ENCODE data around the gene LEPR.

DNA sequence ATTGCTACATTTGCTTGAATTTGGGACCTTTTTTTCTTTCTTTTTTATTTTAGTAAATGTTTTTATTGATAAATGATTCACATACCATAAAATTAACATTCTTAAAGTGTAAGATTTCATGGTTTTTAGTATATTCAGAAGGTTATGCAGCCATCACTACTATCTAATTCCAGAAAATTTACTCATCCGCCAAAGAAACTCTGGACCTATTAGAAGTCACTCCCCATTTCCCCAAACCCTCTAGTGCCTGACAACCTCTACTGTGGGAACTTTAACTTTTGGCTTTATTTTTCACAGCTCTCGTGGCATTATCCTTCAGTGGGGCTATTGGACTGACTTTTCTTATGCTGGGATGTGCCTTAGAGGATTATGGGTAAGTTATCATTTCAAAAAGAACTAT is 4.5 kb downstream of the LEPR start:
- TF ChIP-seq, protein P1, sequence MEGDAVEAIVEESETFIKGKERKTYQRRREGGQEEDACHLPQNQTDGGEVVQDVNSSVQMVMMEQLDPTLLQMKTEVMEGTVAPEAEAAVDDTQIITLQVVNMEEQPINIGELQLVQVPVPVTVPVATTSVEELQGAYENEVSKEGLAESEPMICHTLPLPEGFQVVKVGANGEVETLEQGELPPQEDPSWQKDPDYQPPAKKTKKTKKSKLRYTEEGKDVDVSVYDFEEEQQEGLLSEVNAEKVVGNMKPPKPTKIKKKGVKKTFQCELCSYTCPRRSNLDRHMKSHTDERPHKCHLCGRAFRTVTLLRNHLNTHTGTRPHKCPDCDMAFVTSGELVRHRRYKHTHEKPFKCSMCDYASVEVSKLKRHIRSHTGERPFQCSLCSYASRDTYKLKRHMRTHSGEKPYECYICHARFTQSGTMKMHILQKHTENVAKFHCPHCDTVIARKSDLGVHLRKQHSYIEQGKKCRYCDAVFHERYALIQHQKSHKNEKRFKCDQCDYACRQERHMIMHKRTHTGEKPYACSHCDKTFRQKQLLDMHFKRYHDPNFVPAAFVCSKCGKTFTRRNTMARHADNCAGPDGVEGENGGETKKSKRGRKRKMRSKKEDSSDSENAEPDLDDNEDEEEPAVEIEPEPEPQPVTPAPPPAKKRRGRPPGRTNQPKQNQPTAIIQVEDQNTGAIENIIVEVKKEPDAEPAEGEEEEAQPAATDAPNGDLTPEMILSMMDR (conservative IDR thresholded peaks at IDR 0.05 in 1 of 2, IDR thresholded peaks at IDR 0.05 in 1 of 2; ENCODE audit: low read depth in 1 of 2, low read length in 2 of 2): no peak
- no peak for TF ChIP-seq EZH2 (IDR thresholded peaks at IDR 0.05; ENCODE audit: low read length, missing control alignments)
